ENCODE data around the gene FGR. TPM values are rescaled to one million over a fixed set of nuclear protein-coding genes. Genes with fewer than 3 reads are reported as not detected.

FGR gene
- total RNA-seq, 1 experiment from 2014 or later: not detected

GRCh38 chr1:27649306-27649635 is 14.3 kb upstream of the FGR start:
- CTCF ChIA-PET: interaction anchor here (0.5 kb wide), 1 partner anchor 1051 kb away, joined by 6 read pairs; no protein-coding TSS in a partner anchor
- POLR2A ChIA-PET (ENCODE audit: unreplicated experiment): no interaction called here

GRCh38 chr1:27648602-27649305 is 13.8 kb upstream of the FGR start:
- H3K27me3 ChIP-seq (ENCODE audit: insufficient read depth, low read depth): no peaks in the 10 kb centered on the region
- no peak for DNase-seq
- 0 out of 2 replicates have a peak, but pooled peaks cover 5% of the 10 kb centered on the region for H3F3A ChIP-seq (ENCODE audit: insufficient read depth, low read depth)
- no peak overlapping the region for H2AFZ ChIP-seq
- peaks cover 14% of the 10 kb centered on the region for H3K4me1 ChIP-seq (replicated peaks; ENCODE audit: insufficient read depth)
- ChIA-PET POLR2A (ENCODE audit: unreplicated experiment) (interaction anchor here (0.5 kb wide), 1 partner anchor 166 kb away, joined by 4 read pairs; no protein-coding TSS in a partner anchor), CTCF (no interaction called here)
- H3K4me2 ChIP-seq: no peak overlapping the region
- intact Hi-C loops (cut with micrococcal nuclease; ENCODE audit: unreplicated experiment): no loop called here
- H3K36me3 ChIP-seq (ENCODE audit: low read depth): no peaks in the 10 kb centered on the region
- no peak overlapping the region for H3K27ac ChIP-seq
- no peaks in the 10 kb centered on the region for H3K79me2 ChIP-seq (ENCODE audit: low read depth)
- H3K9me2 ChIP-seq (ENCODE audit: insufficient read depth): no peaks in the 10 kb centered on the region
- no peaks in the 10 kb centered on the region for H4K20me1 ChIP-seq (ENCODE audit: insufficient read depth)
- no peak overlapping the region for H3K4me3 ChIP-seq
- no peaks in the 10 kb centered on the region for H3K9me3 ChIP-seq (ENCODE audit: insufficient read depth, low read depth)
- BruUV-seq (replicated peaks): no TSS peak
- TF ChIP-seq, protein P1, sequence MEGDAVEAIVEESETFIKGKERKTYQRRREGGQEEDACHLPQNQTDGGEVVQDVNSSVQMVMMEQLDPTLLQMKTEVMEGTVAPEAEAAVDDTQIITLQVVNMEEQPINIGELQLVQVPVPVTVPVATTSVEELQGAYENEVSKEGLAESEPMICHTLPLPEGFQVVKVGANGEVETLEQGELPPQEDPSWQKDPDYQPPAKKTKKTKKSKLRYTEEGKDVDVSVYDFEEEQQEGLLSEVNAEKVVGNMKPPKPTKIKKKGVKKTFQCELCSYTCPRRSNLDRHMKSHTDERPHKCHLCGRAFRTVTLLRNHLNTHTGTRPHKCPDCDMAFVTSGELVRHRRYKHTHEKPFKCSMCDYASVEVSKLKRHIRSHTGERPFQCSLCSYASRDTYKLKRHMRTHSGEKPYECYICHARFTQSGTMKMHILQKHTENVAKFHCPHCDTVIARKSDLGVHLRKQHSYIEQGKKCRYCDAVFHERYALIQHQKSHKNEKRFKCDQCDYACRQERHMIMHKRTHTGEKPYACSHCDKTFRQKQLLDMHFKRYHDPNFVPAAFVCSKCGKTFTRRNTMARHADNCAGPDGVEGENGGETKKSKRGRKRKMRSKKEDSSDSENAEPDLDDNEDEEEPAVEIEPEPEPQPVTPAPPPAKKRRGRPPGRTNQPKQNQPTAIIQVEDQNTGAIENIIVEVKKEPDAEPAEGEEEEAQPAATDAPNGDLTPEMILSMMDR (conservative IDR thresholded peaks at IDR 0.05): no peak
- TF ChIP-seq EZH2 (IDR thresholded peaks at IDR 0.05; ENCODE audit: low read depth): no peak

More at GRCh38 chr1:27649306-27649635, 14.3 kb upstream of the FGR start:
- no peak for DNase-seq
- H3K27ac ChIP-seq: no peak overlapping the region
- H3K4me3 ChIP-seq: no peak overlapping the region
- no peaks in the 10 kb centered on the region for H3K36me3 ChIP-seq (ENCODE audit: low read depth)
- no peaks in the 10 kb centered on the region for H3K27me3 ChIP-seq (ENCODE audit: insufficient read depth, low read depth)
- H3K4me2 ChIP-seq: no peak overlapping the region
- peaks cover 14% of the 10 kb centered on the region for H3K4me1 ChIP-seq (replicated peaks; ENCODE audit: insufficient read depth)
- no peaks in the 10 kb centered on the region for H4K20me1 ChIP-seq (ENCODE audit: insufficient read depth)
- H3K79me2 ChIP-seq (ENCODE audit: low read depth): no peaks in the 10 kb centered on the region
- no peak overlapping the region for H2AFZ ChIP-seq
- 0 out of 2 replicates have a peak, but pooled peaks cover 5% of the 10 kb centered on the region for H3F3A ChIP-seq (ENCODE audit: insufficient read depth, low read depth)
- H3K9me2 ChIP-seq (ENCODE audit: insufficient read depth): no peaks in the 10 kb centered on the region
- no peaks in the 10 kb centered on the region for H3K9me3 ChIP-seq (ENCODE audit: insufficient read depth, low read depth)
- BruUV-seq (replicated peaks): no TSS peak
- intact Hi-C loops (cut with micrococcal nuclease; ENCODE audit: unreplicated experiment): no loop called here
- TF ChIP-seq, protein P1 (conservative IDR thresholded peaks at IDR 0.05): no peak
- TF ChIP-seq EZH2 (IDR thresholded peaks at IDR 0.05; ENCODE audit: low read depth): no peak

DNA sequence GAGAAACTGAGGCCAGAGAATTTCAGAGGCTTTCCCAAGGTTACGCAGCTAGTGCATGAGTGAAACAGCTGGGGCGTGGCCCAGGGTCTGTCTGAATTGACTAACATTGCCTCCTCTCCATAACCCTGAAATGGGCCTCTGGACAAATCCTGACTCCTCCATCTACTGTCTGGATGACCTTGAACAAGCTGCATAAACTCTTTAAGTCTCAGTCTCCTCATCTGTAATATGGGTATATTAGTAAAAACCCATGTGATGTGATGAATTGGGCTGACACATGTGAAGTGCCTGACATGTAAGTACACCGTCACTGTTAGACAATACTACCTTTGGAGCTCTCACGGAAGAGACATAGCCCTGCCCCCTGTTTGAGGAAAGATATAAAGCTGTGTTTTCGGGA is 12.3 kb upstream of the FGR start:
- no TSS peak for BruUV-seq (replicated peaks)
- ChIA-PET POLR2A (ENCODE audit: unreplicated experiment) (no interaction called here), CTCF (interaction anchor here (0.7 kb wide), 1 partner anchor 86 kb away, joined by 4 read pairs; no protein-coding TSS in a partner anchor)

More for the DNA sequence above, 12.3 kb upstream of the FGR start:
- H3K79me2 ChIP-seq (ENCODE audit: low read depth): no peaks in the 10 kb centered on the region
- no peak overlapping the region for H3K27ac ChIP-seq
- intact Hi-C loops (cut with micrococcal nuclease; ENCODE audit: unreplicated experiment): no loop called here
- H3K9me3 ChIP-seq (ENCODE audit: insufficient read depth, low read depth): no peaks in the 10 kb centered on the region
- DNase-seq: no peak
- no peak overlapping the region for H3K4me2 ChIP-seq
- H3F3A ChIP-seq (ENCODE audit: insufficient read depth, low read depth): 0 out of 2 replicates have a peak, but pooled peaks cover 5% of the 10 kb centered on the region
- no peaks in the 10 kb centered on the region for H4K20me1 ChIP-seq (ENCODE audit: insufficient read depth)
- no peaks in the 10 kb centered on the region for H3K36me3 ChIP-seq (ENCODE audit: low read depth)
- no peaks in the 10 kb centered on the region for H3K9me2 ChIP-seq (ENCODE audit: insufficient read depth)
- H3K4me1 ChIP-seq (replicated peaks; ENCODE audit: insufficient read depth): peaks cover 14% of the 10 kb centered on the region
- H2AFZ ChIP-seq: no peak overlapping the region
- no peak for TF ChIP-seq EZH2 (IDR thresholded peaks at IDR 0.05; ENCODE audit: low read depth)
- TF ChIP-seq, protein P1 (conservative IDR thresholded peaks at IDR 0.05): no peak
- no peaks in the 10 kb centered on the region for H3K27me3 ChIP-seq (ENCODE audit: insufficient read depth, low read depth)
- no peak overlapping the region for H3K4me3 ChIP-seq

Data from PC-9 (cell line).